Loucy (cell line): Measurements from ENCODE around the gene COPS7A.
A peak's percentile ranks its signal among the peaks of the same experiment; 100 is the strongest.

Source experiments
- H2AFZ ChIP-seq: fragments of 200-600 bp; sonication (generic); 2 replicates; pipeline ENCODE4 v1.6.0; 2016; ENCODE audit warnings: antibody characterized with exemption, mild to moderate bottlenecking, low read length, moderate library complexity
- H3F3A ChIP-seq: fragments of 200-600 bp; 2 replicates; pipeline ENCODE4 v1.6.0; 2016; ENCODE audit warnings: antibody characterized with exemption, low read depth, mild to moderate bottlenecking
- H3K27me3 ChIP-seq: fragments of 200-600 bp; sonication (generic); 2 replicates; pipeline ENCODE4 v1.6.1; 2014; ENCODE audit warnings: low read length, mild to moderate bottlenecking; ENCODE audit not compliant: insufficient read depth, poor library complexity, severe bottlenecking
- H3K36me3 ChIP-seq: fragments of 200-600 bp; sonication (generic); 2 replicates; pipeline ENCODE4 v1.6.1; 2016; ENCODE audit warnings: low read length; ENCODE audit not compliant: insufficient read depth
- H3K4me1 ChIP-seq: fragments of 200-600 bp; sonication (generic); 2 replicates; pipeline ENCODE4 v1.5.1; 2014; ENCODE audit warnings: low read length, mild to moderate bottlenecking; ENCODE audit not compliant: insufficient read depth, poor library complexity, severe bottlenecking
- H3K4me2 ChIP-seq: fragments of 200-600 bp; sonication (generic); 2 replicates; pipeline ENCODE4 v1.6.0; 2014; ENCODE audit warnings: antibody characterized with exemption, low read length, low read depth, mild to moderate bottlenecking; ENCODE audit not compliant: poor library complexity, severe bottlenecking
- H3K4me3 ChIP-seq: fragments of 200-600 bp; sonication (generic); 2 replicates; pipeline ENCODE4 v1.5.1; 2014; ENCODE audit warnings: low read length, mild to moderate bottlenecking, mixed read lengths; ENCODE audit not compliant: poor library complexity, severe bottlenecking
- H3K79me2 ChIP-seq: fragments of 200-600 bp; sonication (generic); 2 replicates; pipeline ENCODE4 v1.6.1; 2014; ENCODE audit warnings: low read length; ENCODE audit not compliant: insufficient read depth
- H3K9ac ChIP-seq: fragments of 200-600 bp; sonication (generic); 2 replicates; pipeline ENCODE4 v1.6.0; 2014; ENCODE audit warnings: mild to moderate bottlenecking, low read depth, low read length, moderate library complexity; ENCODE audit not compliant: poor library complexity, severe bottlenecking
- H3K9me2 ChIP-seq: fragments of 200-600 bp; sonication (generic); replicated peaks from 2 replicates; pipeline ENCODE4 v1.6.1; 2016; ENCODE audit warnings: low read depth, low read length, mixed read lengths
- H3K9me3 ChIP-seq: fragments of 200-600 bp; sonication (generic); 2 replicates; pipeline ENCODE4 v1.6.1; 2014; ENCODE audit warnings: mild to moderate bottlenecking, antibody characterized with exemption, low read length, low read depth; ENCODE audit not compliant: insufficient read depth
- H4K20me1 ChIP-seq: fragments of 200-600 bp; sonication (generic); 2 replicates; pipeline ENCODE4 v1.6.0; 2014; ENCODE audit warnings: antibody characterized with exemption, low read length, mild to moderate bottlenecking; ENCODE audit not compliant: insufficient read depth, poor library complexity, severe bottlenecking
- EZH2phosphoT487 ChIP-seq: fragments of 200-600 bp; IDR thresholded peaks from 2 replicates; pipeline ENCODE4 v1.6.1; 2018; ENCODE audit warnings: antibody characterized with exemption, mild to moderate bottlenecking, moderate library complexity, borderline replicate concordance
- TF ChIP-seq, protein P1 (sequence below): fragments of 200-600 bp; sonication (generic); conservative IDR thresholded peaks from 2 replicates; pipeline ENCODE4 v1.5.1; 2014; ENCODE audit warnings: mild to moderate bottlenecking, antibody characterized with exemption, low read length

The COPS7A gene

DNA sequence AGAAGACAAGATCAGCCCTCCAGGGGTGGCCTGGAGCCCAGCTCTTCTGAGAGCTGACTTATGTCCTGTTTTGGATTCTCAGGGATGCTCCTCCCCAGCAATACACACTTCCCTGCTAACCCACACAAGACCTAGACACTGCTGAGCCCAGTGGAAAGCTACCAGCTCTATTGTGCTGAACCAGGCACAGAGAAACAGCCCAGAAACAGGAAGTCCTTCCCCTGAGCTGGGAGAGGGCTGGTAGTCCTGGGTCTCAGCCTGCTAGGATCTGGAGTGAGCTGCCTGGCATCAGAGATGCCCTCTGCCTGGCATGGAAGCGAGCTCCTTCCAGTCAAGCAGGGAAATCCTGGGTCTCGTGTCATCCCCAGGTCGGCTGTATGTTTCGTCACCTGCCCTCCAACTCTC is 47.2 kb downstream of the COPS7A start:
- Histone ChIP-seq H3K9me2 (no peaks in the 10 kb centered on the region), H3K27me3 (no peaks in the 10 kb centered on the region), H3F3A (no peaks in the 10 kb centered on the region), H3K4me2 (no peak overlapping the region), H3K9ac (peak overlapping the region; percentile 2), H3K36me3 (peaks cover 3% of the 10 kb centered on the region; the same call in 1 of the 2 replicates), H3K9me3 (no peaks in the 10 kb centered on the region), H3K79me2 (peaks cover 32% of the 10 kb centered on the region), H2AFZ (no peak overlapping the region), H4K20me1 (peaks cover 19% of the 10 kb centered on the region), H3K4me3 (no peak overlapping the region), H3K4me1 (peaks cover 25% of the 10 kb centered on the region)
- TF ChIP-seq, protein P1, sequence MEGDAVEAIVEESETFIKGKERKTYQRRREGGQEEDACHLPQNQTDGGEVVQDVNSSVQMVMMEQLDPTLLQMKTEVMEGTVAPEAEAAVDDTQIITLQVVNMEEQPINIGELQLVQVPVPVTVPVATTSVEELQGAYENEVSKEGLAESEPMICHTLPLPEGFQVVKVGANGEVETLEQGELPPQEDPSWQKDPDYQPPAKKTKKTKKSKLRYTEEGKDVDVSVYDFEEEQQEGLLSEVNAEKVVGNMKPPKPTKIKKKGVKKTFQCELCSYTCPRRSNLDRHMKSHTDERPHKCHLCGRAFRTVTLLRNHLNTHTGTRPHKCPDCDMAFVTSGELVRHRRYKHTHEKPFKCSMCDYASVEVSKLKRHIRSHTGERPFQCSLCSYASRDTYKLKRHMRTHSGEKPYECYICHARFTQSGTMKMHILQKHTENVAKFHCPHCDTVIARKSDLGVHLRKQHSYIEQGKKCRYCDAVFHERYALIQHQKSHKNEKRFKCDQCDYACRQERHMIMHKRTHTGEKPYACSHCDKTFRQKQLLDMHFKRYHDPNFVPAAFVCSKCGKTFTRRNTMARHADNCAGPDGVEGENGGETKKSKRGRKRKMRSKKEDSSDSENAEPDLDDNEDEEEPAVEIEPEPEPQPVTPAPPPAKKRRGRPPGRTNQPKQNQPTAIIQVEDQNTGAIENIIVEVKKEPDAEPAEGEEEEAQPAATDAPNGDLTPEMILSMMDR, result no peak
- TF ChIP-seq EZH2phosphoT487, result no peak

DNA sequence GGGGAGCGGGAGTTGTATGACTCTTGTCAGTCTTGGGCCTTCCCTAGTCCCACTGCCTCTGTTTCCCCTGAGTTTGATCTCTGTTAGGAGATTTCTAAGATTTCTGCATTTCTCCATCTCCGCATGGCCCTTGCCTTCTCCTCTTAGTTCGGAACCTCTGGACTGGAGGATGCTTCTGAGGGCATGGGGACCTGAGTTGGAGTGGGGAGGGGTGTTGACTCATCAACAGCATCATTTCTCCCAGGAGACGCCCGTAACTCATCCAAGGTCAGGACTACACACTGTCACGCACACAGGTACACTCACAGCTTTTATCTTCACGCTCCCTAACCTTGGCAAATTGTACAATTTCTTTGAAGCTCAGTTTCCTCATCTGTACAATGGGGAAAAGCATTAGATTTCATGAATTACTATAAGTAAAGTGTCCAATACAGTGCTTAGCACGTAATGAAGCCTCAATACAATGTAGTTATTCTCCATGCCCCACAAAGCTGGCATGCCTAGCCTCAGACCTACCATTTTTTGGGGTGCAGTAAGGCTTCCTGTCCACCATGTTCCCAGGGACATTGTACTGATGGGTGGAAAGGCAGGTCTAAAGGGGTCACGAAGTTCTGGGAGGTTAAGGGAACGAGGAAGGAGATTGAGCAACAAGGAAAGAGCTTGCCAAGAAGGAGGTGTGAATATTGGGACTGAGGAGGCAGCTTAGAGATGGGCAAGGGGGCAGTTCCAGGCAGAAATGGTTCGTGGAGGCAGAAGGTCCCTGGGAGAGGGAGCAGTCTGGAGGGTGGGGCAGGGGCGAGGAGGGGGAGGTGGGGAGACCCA is 47.9 kb downstream of the COPS7A start:
- H2AFZ ChIP-seq, result no peak overlapping the region
- H3K79me2 ChIP-seq, result peaks cover 31% of the 10 kb centered on the region
- H3K36me3 ChIP-seq, result peaks cover 3% of the 10 kb centered on the region; the same call in 1 of the 2 replicates
- no peaks in the 10 kb centered on the region for H3K27me3 ChIP-seq
- H3K4me1 ChIP-seq, result peaks cover 25% of the 10 kb centered on the region
- H3K4me3 ChIP-seq, result no peak overlapping the region
- no peaks in the 10 kb centered on the region for H3K9me2 ChIP-seq
- TF ChIP-seq EZH2phosphoT487, result no peak
- TF ChIP-seq, protein P1, result no peak
- H3K9me3 ChIP-seq, result no peaks in the 10 kb centered on the region
- H3K4me2 ChIP-seq, result no peak overlapping the region
- no peak overlapping the region for H3K9ac ChIP-seq
- H4K20me1 ChIP-seq, result peaks cover 19% of the 10 kb centered on the region
- no peaks in the 10 kb centered on the region for H3F3A ChIP-seq

DNA sequence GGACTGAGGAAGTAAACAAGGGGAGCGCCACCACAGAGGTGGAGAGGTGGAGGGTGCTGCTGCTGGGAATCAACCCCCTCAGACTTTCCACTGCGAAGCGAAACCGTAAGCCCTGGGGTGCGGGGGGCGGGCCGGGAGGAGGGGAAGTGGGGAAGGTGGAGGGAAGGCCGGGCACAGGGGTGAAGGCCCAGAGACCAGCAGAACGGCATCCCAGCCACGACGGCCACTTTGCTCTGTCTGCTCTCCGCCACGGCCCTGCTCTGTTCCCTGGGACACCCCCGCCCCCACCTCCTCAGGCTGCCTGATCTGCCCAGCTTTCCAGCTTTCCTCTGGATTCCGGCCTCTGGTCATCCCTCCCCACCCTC is 48.5 kb downstream of the COPS7A start, which contains the start of gene LAG3:
Gene LAG3 (plus strand): TSS at position 190 of the 365 bp plus-strand sequence. CDS start 333 bp downstream, outside the sequence.
- no peaks in the 10 kb centered on the region for H3F3A ChIP-seq
- no peaks in the 10 kb centered on the region for H3K9me2 ChIP-seq
- peaks cover 19% of the 10 kb centered on the region for H4K20me1 ChIP-seq
- H3K36me3 ChIP-seq, result peaks cover 3% of the 10 kb centered on the region; the same call in 1 of the 2 replicates
- no peaks in the 10 kb centered on the region for H3K9me3 ChIP-seq
- peaks cover 26% of the 10 kb centered on the region for H3K79me2 ChIP-seq
- TF ChIP-seq, protein P1, result no peak
- no peak for TF ChIP-seq EZH2phosphoT487
- H3K4me3 ChIP-seq, result no peak within 1 kb of the TSS
- H3K9ac ChIP-seq, result no peak within 1 kb of the TSS
- H3K4me1 ChIP-seq, result peaks cover 25% of the 10 kb centered on the region
- no peak within 1 kb of the TSS for H3K4me2 ChIP-seq
- H3K27me3 ChIP-seq, result no peaks in the 10 kb centered on the region
- no peak within 1 kb of the TSS for H2AFZ ChIP-seq
